GM23338 (cell line): ENCODE results near the gene CTXND2. TPM values are rescaled to one million over a fixed set of nuclear protein-coding genes. Genes with fewer than 3 reads are reported as not detected.

ENCODE experiments used
- ATAC-seq: fragments of 200-7000 bp; cut with Tn5 transposase; 3 replicates; pipeline ENCODE4 v1.9.1; 2020
- DNase-seq: peaks from one replicate; pipeline ENCODE4 v3.0.0-alpha.2; 2015; ENCODE audit warnings: low spot score
- H2AFZ ChIP-seq: fragments of 200-600 bp; sonication (generic); 2 replicates; pipeline ENCODE4 v1.8.0; 2016; ENCODE audit warnings: antibody characterized with exemption, mild to moderate bottlenecking, moderate library complexity
- H3F3A ChIP-seq: fragments of 200-600 bp; sonication (generic); replicated peaks from 2 replicates; pipeline ENCODE4 v1.8.0; 2017; ENCODE audit warnings: antibody characterized with exemption, mixed run types, low read depth
- H3K27ac ChIP-seq: fragments of 200-600 bp; sonication (generic); 2 replicates; pipeline ENCODE4 v1.6.1; 2016; ENCODE audit warnings: low read depth
- H3K27me3 ChIP-seq: fragments of 200-600 bp; sonication (generic); 2 replicates; pipeline ENCODE4 v1.8.0; 2016; ENCODE audit warnings: mild to moderate bottlenecking, mixed run types, moderate library complexity; ENCODE audit not compliant: insufficient read depth
- H3K36me3 ChIP-seq: fragments of 200-600 bp; sonication (generic); 2 replicates; pipeline ENCODE4 v1.8.0; 2016; ENCODE audit warnings: mild to moderate bottlenecking; ENCODE audit not compliant: insufficient read depth
- H3K4me1 ChIP-seq: fragments of 200-600 bp; sonication (generic); 2 replicates; pipeline ENCODE4 v1.8.0; 2016; ENCODE audit warnings: mild to moderate bottlenecking, moderate library complexity; ENCODE audit not compliant: insufficient read depth
- H3K4me2 ChIP-seq: fragments of 200-600 bp; sonication (generic); 2 replicates; pipeline ENCODE4 v1.7.1; 2017; ENCODE audit warnings: mixed run types
- H3K4me3 ChIP-seq: fragments of 200-600 bp; sonication (generic); 2 replicates; pipeline ENCODE4 v1.6.1; 2016; ENCODE audit warnings: mixed run types
- H3K79me2 ChIP-seq: fragments of 200-600 bp; sonication (generic); replicated peaks from 2 replicates; pipeline ENCODE4 v1.8.0; 2017; ENCODE audit warnings: mild to moderate bottlenecking; ENCODE audit not compliant: insufficient read depth
- H3K9me2 ChIP-seq: fragments of 200-600 bp; sonication (generic); 2 replicates; pipeline ENCODE4 v1.8.0; 2017; ENCODE audit not compliant: insufficient read depth
- H4K20me1 ChIP-seq: fragments of 200-600 bp; sonication (generic); replicated peaks from 2 replicates; pipeline ENCODE4 v1.8.0; 2017; ENCODE audit warnings: mild to moderate bottlenecking; ENCODE audit not compliant: insufficient read depth
- H3K27ac Mint-ChIP-seq: 2 replicates; pipeline ENCODE4 v1.8.0; 2020; ENCODE audit warnings: inconsistent platforms, mild to moderate bottlenecking, moderate library complexity, mixed read lengths
- H3K27me3 Mint-ChIP-seq: 3 replicates; pipeline ENCODE4 v1.8.0; 2022; ENCODE audit warnings: low read depth, mild to moderate bottlenecking, moderate library complexity, mixed read lengths, inconsistent platforms; ENCODE audit not compliant: insufficient read depth, poor library complexity
- H3K36me3 Mint-ChIP-seq: 3 replicates; pipeline ENCODE4 v1.8.0; 2021; ENCODE audit warnings: low read depth, mild to moderate bottlenecking, inconsistent platforms, moderate library complexity, mixed read lengths
- H3K4me1 Mint-ChIP-seq: 3 replicates; pipeline ENCODE4 v1.8.0; 2020; ENCODE audit warnings: mild to moderate bottlenecking, inconsistent platforms, mixed read lengths
- H3K4me3 Mint-ChIP-seq: 3 replicates; pipeline ENCODE4 v1.8.0; 2021; ENCODE audit warnings: moderate library complexity, mild to moderate bottlenecking, inconsistent platforms, mixed read lengths
- H3K9me3 Mint-ChIP-seq: 3 replicates; pipeline ENCODE4 v1.8.0; 2020; ENCODE audit warnings: moderate library complexity, mild to moderate bottlenecking, inconsistent platforms, mixed read lengths
- CREB1 ChIP-seq: fragments of 250-450 bp; sonication (Bioruptor Pico); IDR thresholded peaks from 2 replicates; pipeline ENCODE4 v1.5.0; 2020; ENCODE audit warnings: low read depth, mild to moderate bottlenecking, moderate library complexity
- JUNB ChIP-seq: IDR thresholded peaks from one replicate; pipeline ENCODE4 v1.6.1; 2016; ENCODE audit warnings: antibody characterized with exemption; ENCODE audit not compliant: unreplicated experiment
- NANOG ChIP-seq: IDR thresholded peaks from 2 replicates; pipeline ENCODE4 v1.6.1; 2016; ENCODE audit warnings: antibody characterized with exemption, borderline replicate concordance
- ZNF114 ChIP-seq: fragments of 250-450 bp; sonication (Bioruptor Pico); IDR thresholded peaks from 2 replicates; pipeline ENCODE4 v1.5.0; 2020; ENCODE audit warnings: mild to moderate bottlenecking, moderate library complexity
- ZNF331 ChIP-seq: fragments of 250-450 bp; sonication (Bioruptor Pico); IDR thresholded peaks from 2 replicates; pipeline ENCODE4 v1.5.0; 2020; ENCODE audit warnings: low read depth, mild to moderate bottlenecking, moderate library complexity
- polyA plus RNA-seq: library from polyadenylated mRNA; unstranded; fragments of >200 nt; fragmentation: Nextera tagmentation; extraction: Ambion mirVana; gene quantifications from 2 replicates; pipeline ENCODE4 v1.2.1, GENCODE V29; 2016
- total RNA-seq: library from RNA; depleted of rRNA; stranded (reverse); fragments of >200 nt; shearing (Covaris generic); gene quantifications from 2 replicates; pipeline ENCODE4 v1.2.3, GENCODE V29; 2014
- TF ChIP-seq, protein P1 (sequence below), 2 experiments: fragments of 200-600 bp in 1 of 2; sonication (generic) in 1 of 2; conservative IDR thresholded peaks; 2 replicates each; pipeline versions ENCODE4 v1.5.1 to v1.6.1; 2016 to 2017; ENCODE audit warnings: antibody characterized with exemption in 2 of 2, low read depth in 2 of 2, mild to moderate bottlenecking in 2 of 2, moderate library complexity in 1 of 2
- TF ChIP-seq, protein P2 (sequence below): IDR thresholded peaks from 2 replicates; pipeline ENCODE4 v1.6.1; 2016; ENCODE audit warnings: antibody characterized with exemption
- TF ChIP-seq, protein P3 (sequence below): IDR thresholded peaks from one replicate; pipeline ENCODE4 v1.6.1; 2018; ENCODE audit warnings: antibody characterized with exemption; ENCODE audit not compliant: unreplicated experiment

CTXND2 gene
- total and polyA plus RNA-seq, 2 experiments from 2014 or later: not detected

DNA sequence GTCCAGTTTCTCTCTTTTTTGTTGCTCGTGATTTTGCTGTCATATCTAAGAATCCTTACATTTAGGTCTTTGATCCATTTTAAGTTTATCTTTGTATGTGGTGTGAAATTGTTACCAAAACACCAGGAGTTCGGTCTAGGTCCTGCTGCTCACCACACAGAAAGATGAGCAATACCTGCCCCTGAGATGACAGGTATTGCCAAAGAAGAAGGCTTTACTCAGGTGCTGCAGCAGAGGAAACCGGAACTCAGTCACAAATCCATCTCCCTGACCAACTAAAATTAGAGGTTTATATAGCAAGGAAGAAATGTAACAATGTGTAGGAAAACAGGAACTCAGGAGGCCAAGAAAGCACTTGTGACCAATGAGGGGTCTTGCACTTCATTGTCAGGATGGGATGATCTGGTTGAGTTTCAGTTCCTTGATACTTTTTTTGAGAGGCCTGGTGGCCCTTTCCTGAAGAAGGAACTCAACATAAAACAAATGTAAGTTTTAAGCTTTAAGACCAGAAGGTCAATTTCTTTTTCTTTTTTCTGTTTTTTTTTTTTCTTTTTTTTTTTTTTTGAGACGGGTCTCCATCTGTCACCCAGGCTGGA is 22.7 kb downstream of the CTXND2 start:
- no peaks in the 10 kb centered on the region for H4K20me1 ChIP-seq
- Mint-ChIP-seq H3K36me3 (peaks cover 4% of the 10 kb centered on the region; the same call in 1 of the 3 replicates), H3K27ac (no peak overlapping the region), H3K27me3 (peaks cover 3% of the 10 kb centered on the region), H3K4me3 (no peak overlapping the region), H3K9me3 (peaks cover 4% of the 10 kb centered on the region; the same call in 2 of the 3 replicates), H3K4me1 (peaks cover 12% of the 10 kb centered on the region; the same call in 2 of the 3 replicates)
- no peaks in the 10 kb centered on the region for H3K36me3 ChIP-seq
- no peaks in the 10 kb centered on the region for H3K9me2 ChIP-seq
- H3F3A ChIP-seq: no peaks in the 10 kb centered on the region
- H3K27ac ChIP-seq: no peak overlapping the region
- peaks cover 5% of the 10 kb centered on the region for H3K4me1 ChIP-seq
- no peak for DNase-seq
- no peaks in the 10 kb centered on the region for H3K79me2 ChIP-seq
- no peak overlapping the region for H3K4me3 ChIP-seq
- no peaks in the 10 kb centered on the region for H3K27me3 ChIP-seq
- ATAC-seq: no peak
- TF ChIP-seq CREB1: no peak
- TF ChIP-seq NANOG: no peak
- no peak for TF ChIP-seq ZNF331 (CRISPR knock-in tag)
- TF ChIP-seq, protein P1, sequence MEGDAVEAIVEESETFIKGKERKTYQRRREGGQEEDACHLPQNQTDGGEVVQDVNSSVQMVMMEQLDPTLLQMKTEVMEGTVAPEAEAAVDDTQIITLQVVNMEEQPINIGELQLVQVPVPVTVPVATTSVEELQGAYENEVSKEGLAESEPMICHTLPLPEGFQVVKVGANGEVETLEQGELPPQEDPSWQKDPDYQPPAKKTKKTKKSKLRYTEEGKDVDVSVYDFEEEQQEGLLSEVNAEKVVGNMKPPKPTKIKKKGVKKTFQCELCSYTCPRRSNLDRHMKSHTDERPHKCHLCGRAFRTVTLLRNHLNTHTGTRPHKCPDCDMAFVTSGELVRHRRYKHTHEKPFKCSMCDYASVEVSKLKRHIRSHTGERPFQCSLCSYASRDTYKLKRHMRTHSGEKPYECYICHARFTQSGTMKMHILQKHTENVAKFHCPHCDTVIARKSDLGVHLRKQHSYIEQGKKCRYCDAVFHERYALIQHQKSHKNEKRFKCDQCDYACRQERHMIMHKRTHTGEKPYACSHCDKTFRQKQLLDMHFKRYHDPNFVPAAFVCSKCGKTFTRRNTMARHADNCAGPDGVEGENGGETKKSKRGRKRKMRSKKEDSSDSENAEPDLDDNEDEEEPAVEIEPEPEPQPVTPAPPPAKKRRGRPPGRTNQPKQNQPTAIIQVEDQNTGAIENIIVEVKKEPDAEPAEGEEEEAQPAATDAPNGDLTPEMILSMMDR (conservative IDR thresholded peaks at IDR 0.05; ENCODE audit: low read depth in 2 of 2): no peak
- no peak for TF ChIP-seq ZNF114 (CRISPR knock-in tag)
- TF ChIP-seq, protein P2, sequence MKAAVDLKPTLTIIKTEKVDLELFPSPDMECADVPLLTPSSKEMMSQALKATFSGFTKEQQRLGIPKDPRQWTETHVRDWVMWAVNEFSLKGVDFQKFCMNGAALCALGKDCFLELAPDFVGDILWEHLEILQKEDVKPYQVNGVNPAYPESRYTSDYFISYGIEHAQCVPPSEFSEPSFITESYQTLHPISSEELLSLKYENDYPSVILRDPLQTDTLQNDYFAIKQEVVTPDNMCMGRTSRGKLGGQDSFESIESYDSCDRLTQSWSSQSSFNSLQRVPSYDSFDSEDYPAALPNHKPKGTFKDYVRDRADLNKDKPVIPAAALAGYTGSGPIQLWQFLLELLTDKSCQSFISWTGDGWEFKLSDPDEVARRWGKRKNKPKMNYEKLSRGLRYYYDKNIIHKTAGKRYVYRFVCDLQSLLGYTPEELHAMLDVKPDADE: no peak
- TF ChIP-seq, protein P3, sequence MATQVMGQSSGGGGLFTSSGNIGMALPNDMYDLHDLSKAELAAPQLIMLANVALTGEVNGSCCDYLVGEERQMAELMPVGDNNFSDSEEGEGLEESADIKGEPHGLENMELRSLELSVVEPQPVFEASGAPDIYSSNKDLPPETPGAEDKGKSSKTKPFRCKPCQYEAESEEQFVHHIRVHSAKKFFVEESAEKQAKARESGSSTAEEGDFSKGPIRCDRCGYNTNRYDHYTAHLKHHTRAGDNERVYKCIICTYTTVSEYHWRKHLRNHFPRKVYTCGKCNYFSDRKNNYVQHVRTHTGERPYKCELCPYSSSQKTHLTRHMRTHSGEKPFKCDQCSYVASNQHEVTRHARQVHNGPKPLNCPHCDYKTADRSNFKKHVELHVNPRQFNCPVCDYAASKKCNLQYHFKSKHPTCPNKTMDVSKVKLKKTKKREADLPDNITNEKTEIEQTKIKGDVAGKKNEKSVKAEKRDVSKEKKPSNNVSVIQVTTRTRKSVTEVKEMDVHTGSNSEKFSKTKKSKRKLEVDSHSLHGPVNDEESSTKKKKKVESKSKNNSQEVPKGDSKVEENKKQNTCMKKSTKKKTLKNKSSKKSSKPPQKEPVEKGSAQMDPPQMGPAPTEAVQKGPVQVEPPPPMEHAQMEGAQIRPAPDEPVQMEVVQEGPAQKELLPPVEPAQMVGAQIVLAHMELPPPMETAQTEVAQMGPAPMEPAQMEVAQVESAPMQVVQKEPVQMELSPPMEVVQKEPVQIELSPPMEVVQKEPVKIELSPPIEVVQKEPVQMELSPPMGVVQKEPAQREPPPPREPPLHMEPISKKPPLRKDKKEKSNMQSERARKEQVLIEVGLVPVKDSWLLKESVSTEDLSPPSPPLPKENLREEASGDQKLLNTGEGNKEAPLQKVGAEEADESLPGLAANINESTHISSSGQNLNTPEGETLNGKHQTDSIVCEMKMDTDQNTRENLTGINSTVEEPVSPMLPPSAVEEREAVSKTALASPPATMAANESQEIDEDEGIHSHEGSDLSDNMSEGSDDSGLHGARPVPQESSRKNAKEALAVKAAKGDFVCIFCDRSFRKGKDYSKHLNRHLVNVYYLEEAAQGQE: no peak
- no peak overlapping the region for H3K4me2 ChIP-seq
- peak overlapping the region; percentile 43; the same call in 1 of the 2 replicates for H2AFZ ChIP-seq

DNA sequence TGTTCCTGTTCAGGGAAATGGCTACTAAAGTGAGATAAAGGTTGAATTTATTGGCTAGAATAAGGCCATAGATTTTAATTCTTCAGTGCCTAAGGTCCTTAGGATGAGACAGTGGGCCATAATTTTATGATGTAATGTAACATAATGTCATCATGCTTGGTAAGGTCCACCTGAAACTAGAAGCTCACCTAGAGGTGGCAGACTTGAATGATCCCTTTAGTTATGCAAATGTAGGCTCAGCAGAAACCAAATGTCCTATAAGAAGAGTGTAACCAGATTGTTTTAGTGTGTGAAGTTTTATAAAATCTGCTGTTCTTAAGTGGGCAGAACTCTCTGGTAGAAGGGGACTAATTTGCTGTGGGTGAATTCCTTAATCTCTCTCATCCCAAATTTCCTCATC is 25.7 kb downstream of the CTXND2 start:
- peaks cover 4% of the 10 kb centered on the region; the same call in 1 of the 3 replicates for H3K36me3 Mint-ChIP-seq
- no peaks in the 10 kb centered on the region for H4K20me1 ChIP-seq
- H3K27me3 ChIP-seq: no peaks in the 10 kb centered on the region
- no peak overlapping the region for H3K4me3 Mint-ChIP-seq
- H3K4me2 ChIP-seq: peak overlapping the region; percentile 15; the same call in 1 of the 2 replicates
- no peaks in the 10 kb centered on the region for H3K79me2 ChIP-seq
- H3K27ac Mint-ChIP-seq: peak overlapping the region; percentile 82
- DNase-seq: peak; percentile 39
- no peaks in the 10 kb centered on the region for H3F3A ChIP-seq
- peak; percentile 65 for ATAC-seq
- peaks cover 5% of the 10 kb centered on the region for H3K4me1 ChIP-seq
- no peak overlapping the region for H3K4me3 ChIP-seq
- H3K9me2 ChIP-seq: no peaks in the 10 kb centered on the region
- H3K27me3 Mint-ChIP-seq: peaks cover 7% of the 10 kb centered on the region
- no peaks in the 10 kb centered on the region for H3K36me3 ChIP-seq
- peaks cover 4% of the 10 kb centered on the region; the same call in 2 of the 3 replicates for H3K9me3 Mint-ChIP-seq
- H3K4me1 Mint-ChIP-seq: peaks cover 12% of the 10 kb centered on the region; the same call in 2 of the 3 replicates
- no peak overlapping the region for H2AFZ ChIP-seq
- H3K27ac ChIP-seq: no peak overlapping the region; the same call in 1 of the 2 replicates
- no peak for TF ChIP-seq JUNB
